HepG2 (cell line): Measurements from ENCODE around the gene WNT10A. TPM values are rescaled to one million over a fixed set of nuclear protein-coding genes. Genes with fewer than 3 reads are reported as not detected.

Experiments used
- CTCF ChIP-seq: sonication (generic); formaldehyde crosslinking; IDR thresholded peaks from 2 replicates; pipeline ENCODE4 v1.5.0; 2020; ENCODE audit warnings: mild to moderate bottlenecking, missing genetic modification reagents, moderate library complexity
- MEIS2 ChIP-seq: sonication (generic); formaldehyde crosslinking; IDR thresholded peaks from 2 replicates; pipeline ENCODE4 v1.9.0; 2021; ENCODE audit warnings: mild to moderate bottlenecking, missing genetic modification reagents
- MTA3 ChIP-seq: sonication (generic); formaldehyde crosslinking; IDR thresholded peaks from 2 replicates; pipeline ENCODE4 v1.4.0; 2020; ENCODE audit warnings: missing genetic modification reagents
- NR2C2 ChIP-seq: sonication (generic); formaldehyde crosslinking; IDR thresholded peaks from 2 replicates; pipeline ENCODE4 v1.4.0; 2020; ENCODE audit warnings: missing genetic modification reagents, mild to moderate bottlenecking, moderate library complexity, borderline replicate concordance
- RBFOX2 ChIP-seq: fragments of 200-400 bp; formaldehyde crosslinking; IDR thresholded peaks from 2 replicates; pipeline ENCODE4 v1.6.1; 2017; ENCODE audit warnings: low read depth, mild to moderate bottlenecking, low read length
- SPEN ChIP-seq: sonication (generic); formaldehyde crosslinking; IDR thresholded peaks from 2 replicates; pipeline ENCODE4 v1.5.1; 2020; ENCODE audit warnings: low read depth, mild to moderate bottlenecking, missing genetic modification reagents
- TOPORS ChIP-seq: sonication (generic); formaldehyde crosslinking; IDR thresholded peaks from 2 replicates; pipeline ENCODE4 v1.8.0; 2023; ENCODE audit warnings: mild to moderate bottlenecking, missing genetic modification reagents
- YY1 ChIP-seq: IDR thresholded peaks from 2 replicates; pipeline ENCODE4 v1.6.1; 2011; ENCODE audit warnings: low read length, low read depth, moderate library complexity, mild to moderate bottlenecking; ENCODE audit not compliant: insufficient read depth, insufficient replicate concordance
- ZKSCAN5 ChIP-seq: sonication (generic); formaldehyde crosslinking; IDR thresholded peaks from 2 replicates; pipeline ENCODE4 v1.5.1; 2020; ENCODE audit warnings: mild to moderate bottlenecking, missing genetic modification reagents
- ZNF263 ChIP-seq: sonication (generic); formaldehyde crosslinking; IDR thresholded peaks from 2 replicates; pipeline ENCODE4 v1.4.0; 2020; ENCODE audit warnings: missing genetic modification reagents
- ZNF337 ChIP-seq: sonication (generic); formaldehyde crosslinking; IDR thresholded peaks from 2 replicates; pipeline ENCODE4 v1.5.1; 2020; ENCODE audit warnings: missing genetic modification reagents, low read depth, mild to moderate bottlenecking, borderline replicate concordance
- ZNF382 ChIP-seq: sonication (generic); formaldehyde crosslinking; IDR thresholded peaks from 2 replicates; pipeline ENCODE4 v1.5.0; 2020; ENCODE audit warnings: missing genetic modification reagents, mild to moderate bottlenecking, borderline replicate concordance
- ZNF562 ChIP-seq: sonication (generic); formaldehyde crosslinking; IDR thresholded peaks from 2 replicates; pipeline ENCODE4 v1.8.0; 2022; ENCODE audit warnings: missing genetic modification reagents, borderline replicate concordance
- ZNF607 ChIP-seq: sonication (generic); formaldehyde crosslinking; IDR thresholded peaks from 2 replicates; pipeline ENCODE4 v1.5.1; 2020; ENCODE audit warnings: missing genetic modification reagents, mild to moderate bottlenecking, borderline replicate concordance
- ZNF691 ChIP-seq: sonication (generic); formaldehyde crosslinking; IDR thresholded peaks from 2 replicates; pipeline ENCODE4 v1.4.0; 2020; ENCODE audit warnings: missing genetic modification reagents, low read depth, mild to moderate bottlenecking, borderline replicate concordance
- ZNF761 ChIP-seq: sonication (generic); formaldehyde crosslinking; conservative IDR thresholded peaks from 2 replicates; pipeline ENCODE4 v1.4.0; 2020; ENCODE audit warnings: mild to moderate bottlenecking, missing genetic modification reagents
- ZNF800 ChIP-seq: sonication (generic); formaldehyde crosslinking; IDR thresholded peaks from 2 replicates; pipeline ENCODE4 v1.4.0; 2020; ENCODE audit warnings: missing genetic modification reagents
- polyA plus RNA-seq, 8 experiments: library from polyadenylated mRNA; depleted of rRNA in 3 of 8; stranded (reverse) in 7 of 8; unstranded in 1 of 8; fragments of >200 nt; fragmentation: Illumina TruSeq in 4 of 8; extraction: Trizol in 4 of 8; gene quantifications; 2 replicates each; pipeline versions ENCODE4 v1.2.1 to v1.2.3, GENCODE V29; 2011 to 2016; ENCODE audit warnings: low read depth in 4 of 8, missing spikeins in 1 of 8, mixed read lengths in 1 of 8; ENCODE audit not compliant: insufficient read depth in 1 of 8
- total RNA-seq, 5 experiments: library from RNA; depleted of rRNA; stranded (reverse); fragments of >200 nt; fragmentation: Illumina TruSeq; extraction: Trizol; gene quantifications; 2 replicates each; pipeline ENCODE4 v1.2.3, GENCODE V29; 2016; ENCODE audit warnings: low read depth in 1 of 5

The WNT10A gene
- total and polyA plus RNA-seq, 2 of the 13 experiments (the other 11 are each of a cell fraction or from before 2014, with no cell fraction given), result 0.03 TPM; not detected in 1

- TF ChIP-seq ZNF263 (peak; percentile 49; the same call in 1 of the 2 replicates), RBFOX2 (0 out of 2 replicates have a peak, but pooled peaks have one; percentile 24), MEIS2 (CRISPR knock-in tag) (peak; percentile 78), ZNF562 (peak; percentile 50; the same call in 1 of the 2 replicates), ZNF761 (0 out of 2 replicates have a peak, but pooled peaks have one; percentile 30), ZNF691 (peak; percentile 83), ZKSCAN5 (CRISPR knock-in tag) (no peak), TOPORS (CRISPR knock-in tag) (peak; percentile 56; the same call in 1 of the 2 replicates), YY1 (peak; percentile 66), ZNF382 (no peak), ZNF800 (CRISPR knock-in tag) (peak; percentile 97), SPEN (CRISPR knock-in tag) (peak; percentile 57), MTA3 (CRISPR knock-in tag) (no peak), ZNF607 (CRISPR knock-in tag) (no peak; the same call in 1 of the 2 replicates), NR2C2 (peak; percentile 27; the same call in 1 of the 2 replicates), ZNF337 (CRISPR knock-in tag) (no peak), CTCF (peak; percentile 88)
Observed at GRCh38 chr2:218892693-218893348, 12.2 kb downstream of the WNT10A start (continued).
